KMS-11 (cell line): Measurements from ENCODE around the gene CERS5.
"Not testable (repeated sequence)": the region's sequence is repeated elsewhere in the genome, so short reads cannot be mapped to it uniquely, and the experiment has no call there.

Experiments used
- H2AFZ ChIP-seq: fragments of 200-600 bp; sonication (generic); 2 replicates; pipeline ENCODE4 v1.6.1; 2016; ENCODE audit warnings: antibody characterized with exemption, mixed run types, low read depth
- H3K27ac ChIP-seq: fragments of 200-600 bp; sonication (generic); 2 replicates; pipeline ENCODE4 v1.6.1; 2016; ENCODE audit warnings: mild to moderate bottlenecking, mixed run types
- H3K27me3 ChIP-seq: fragments of 200-600 bp; sonication (generic); 2 replicates; pipeline ENCODE4 v1.6.1; 2017; ENCODE audit warnings: mild to moderate bottlenecking, low read depth, mixed run types, moderate library complexity; ENCODE audit not compliant: insufficient read depth
- H3K36me3 ChIP-seq: fragments of 200-600 bp; sonication (generic); 2 replicates; pipeline ENCODE4 v1.6.1; 2017; ENCODE audit warnings: mild to moderate bottlenecking, mixed run types; ENCODE audit not compliant: insufficient read depth
- H3K4me1 ChIP-seq: fragments of 200-600 bp; sonication (generic); 2 replicates; pipeline ENCODE4 v1.6.1; 2016; ENCODE audit warnings: mild to moderate bottlenecking, low read depth, mixed run types; ENCODE audit not compliant: poor library complexity, severe bottlenecking
- H3K4me2 ChIP-seq: fragments of 200-600 bp; sonication (generic); 2 replicates; pipeline ENCODE4 v1.7.0; 2016; ENCODE audit warnings: mild to moderate bottlenecking, mixed run types
- H3K4me3 ChIP-seq: fragments of 200-600 bp; sonication (generic); IDR thresholded peaks from 2 replicates; pipeline ENCODE4 v1.6.1; 2017; ENCODE audit warnings: low read depth, low read length, mixed read lengths; ENCODE audit not compliant: insufficient read depth
- H3K79me2 ChIP-seq: fragments of 200-600 bp; sonication (generic); 2 replicates; pipeline ENCODE4 v1.6.1; 2016; ENCODE audit warnings: low read depth, mixed run types; ENCODE audit not compliant: insufficient read depth
- H3K9ac ChIP-seq: fragments of 200-600 bp; sonication (generic); 2 replicates; pipeline ENCODE4 v1.6.1; 2016; ENCODE audit warnings: mild to moderate bottlenecking, mixed run types
- H4K20me1 ChIP-seq: fragments of 200-600 bp; sonication (generic); 2 replicates; pipeline ENCODE4 v1.6.1; 2016; ENCODE audit warnings: mild to moderate bottlenecking, mixed run types; ENCODE audit not compliant: insufficient read depth
- CTCF ChIP-seq: fragments of 200-600 bp; sonication (generic); conservative IDR thresholded peaks from 2 replicates; pipeline ENCODE4 v1.6.1; 2017; ENCODE audit warnings: low read depth, mild to moderate bottlenecking, antibody characterized with exemption, low read length, moderate library complexity, mixed read lengths

Gene CERS5

GRCh38 chr12:50149311-50149710 is 17.9 kb downstream of the CERS5 start:
- no peaks in the 10 kb centered on the region for H4K20me1 ChIP-seq

GRCh38 chr12:50148011-50148410 is 19.2 kb downstream of the CERS5 start:
- not testable (repeated sequence) for H2AFZ ChIP-seq, H3K4me2 ChIP-seq, H3K36me3 ChIP-seq, H3K27ac ChIP-seq, H3K27me3 ChIP-seq, H4K20me1 ChIP-seq, H3K79me2 ChIP-seq, H3K4me3 ChIP-seq, H3K9ac ChIP-seq, H3K4me1 ChIP-seq

More at GRCh38 chr12:50149311-50149710, 17.9 kb downstream of the CERS5 start:
- Histone ChIP-seq H2AFZ (no peak overlapping the region), H3K27ac (no peak overlapping the region), H3K4me2 (no peak overlapping the region), H3K27me3 (no peaks in the 10 kb centered on the region), H3K4me1 (no peaks in the 10 kb centered on the region), H3K4me3 (no peak overlapping the region), H3K9ac (no peak overlapping the region), H3K36me3 (no peaks in the 10 kb centered on the region), H3K79me2 (peaks cover 2% of the 10 kb centered on the region; the same call in 1 of the 2 replicates)
- no peak for TF ChIP-seq CTCF

- Histone ChIP-seq H3K4me2 (no peak overlapping the region), H3K79me2 (peaks cover 8% of the 10 kb centered on the region; the same call in 1 of the 2 replicates), H4K20me1 (no peaks in the 10 kb centered on the region), H3K36me3 (no peaks in the 10 kb centered on the region), H3K27ac (no peak overlapping the region), H2AFZ (no peak overlapping the region), H3K9ac (no peak overlapping the region), H3K4me1 (no peaks in the 10 kb centered on the region), H3K4me3 (no peak overlapping the region), H3K27me3 (no peaks in the 10 kb centered on the region)
- no peak for TF ChIP-seq CTCF
Measured at GRCh38 chr12:50147281-50147680, 19.9 kb downstream of the CERS5 start.

- no peak overlapping the region for H3K9ac ChIP-seq
- no peaks in the 10 kb centered on the region for H4K20me1 ChIP-seq
- no peak overlapping the region for H3K4me3 ChIP-seq
- no peaks in the 10 kb centered on the region for H3K4me1 ChIP-seq
- TF ChIP-seq CTCF = no peak
- no peak overlapping the region for H3K27ac ChIP-seq
- H3K27me3 ChIP-seq = no peaks in the 10 kb centered on the region
- H3K79me2 ChIP-seq = peaks cover 8% of the 10 kb centered on the region; the same call in 1 of the 2 replicates
- no peak overlapping the region for H2AFZ ChIP-seq
- H3K36me3 ChIP-seq = no peaks in the 10 kb centered on the region
- H3K4me2 ChIP-seq = no peak overlapping the region
Measured at GRCh38 chr12:50145439-50145838, 21.7 kb downstream of the CERS5 start.

- no peak for TF ChIP-seq CTCF
- no peaks in the 10 kb centered on the region for H3K36me3 ChIP-seq
Measured at GRCh38 chr12:50142993-50143392, 24.2 kb downstream of the CERS5 start.

More at GRCh38 chr12:50142993-50143392, 24.2 kb downstream of the CERS5 start:
- H3K27me3 ChIP-seq = no peaks in the 10 kb centered on the region
- no peaks in the 10 kb centered on the region for H4K20me1 ChIP-seq
- peaks cover 8% of the 10 kb centered on the region; the same call in 1 of the 2 replicates for H3K79me2 ChIP-seq
- no peak overlapping the region for H3K9ac ChIP-seq
- no peak overlapping the region for H3K4me3 ChIP-seq
- H2AFZ ChIP-seq = no peak overlapping the region
- H3K4me2 ChIP-seq = no peak overlapping the region
- no peaks in the 10 kb centered on the region for H3K4me1 ChIP-seq
- no peak overlapping the region for H3K27ac ChIP-seq
